Activated naive CD4-positive, alpha-beta T cell treated with anti-CD3 and anti-CD28 coated beads for 36 hours (primary cell): ENCODE measurements around the gene SAMD11. TPM values are rescaled to one million over a fixed set of nuclear protein-coding genes. Genes with fewer than 3 reads are reported as not detected.
A peak's percentile ranks its signal among the peaks of the same experiment; 100 is the strongest.
"Not testable (repeated sequence)": the region's sequence is repeated elsewhere in the genome, so short reads cannot be mapped to it uniquely, and the experiment has no call there.

ENCODE experiments used
- CTCF ChIA-PET: fragments of 350-600 bp; sonication (Branson Sonifier 250); formaldehyde crosslinking; loops from one replicate; lab custom pipeline; 2021; ENCODE audit warnings: antibody characterized with exemption; lab: Charles Lee
- DNase-seq: peaks from one replicate; pipeline ENCODE4 v3.0.0-alpha.2; 2020
- H3K27ac Mint-ChIP-seq: one replicate; pipeline ENCODE4 v1.8.0; 2021; ENCODE audit warnings: mild to moderate bottlenecking, mixed read lengths
- H3K27me3 Mint-ChIP-seq: one replicate; pipeline ENCODE4 v1.8.0; 2021; ENCODE audit warnings: low read depth, mixed read lengths
- H3K36me3 Mint-ChIP-seq: one replicate; pipeline ENCODE4 v1.8.0; 2021; ENCODE audit warnings: low read depth, mixed read lengths
- H3K4me1 Mint-ChIP-seq: one replicate; pipeline ENCODE4 v1.8.0; 2021; ENCODE audit warnings: low read depth, mixed read lengths
- H3K4me3 Mint-ChIP-seq: one replicate; pipeline ENCODE4 v1.8.0; 2021; ENCODE audit warnings: mild to moderate bottlenecking, moderate library complexity, mixed read lengths
- H3K9me3 Mint-ChIP-seq: one replicate; pipeline ENCODE4 v1.8.0; 2021; ENCODE audit warnings: mixed read lengths
- intact Hi-C: fragments of 100-400 bp; cut with micrococcal nuclease; formaldehyde crosslinking; loops from one replicate; pipeline ENCODE4 v1.15.1; 2023
- total RNA-seq, 2 experiments: library from RNA; stranded (reverse); gene quantifications; one replicate each; pipeline ENCODE4 v1.2.3, GENCODE V29; 2021

The SAMD11 gene
- total RNA-seq, 2 experiments from 2014 or later = not detected

DNA sequence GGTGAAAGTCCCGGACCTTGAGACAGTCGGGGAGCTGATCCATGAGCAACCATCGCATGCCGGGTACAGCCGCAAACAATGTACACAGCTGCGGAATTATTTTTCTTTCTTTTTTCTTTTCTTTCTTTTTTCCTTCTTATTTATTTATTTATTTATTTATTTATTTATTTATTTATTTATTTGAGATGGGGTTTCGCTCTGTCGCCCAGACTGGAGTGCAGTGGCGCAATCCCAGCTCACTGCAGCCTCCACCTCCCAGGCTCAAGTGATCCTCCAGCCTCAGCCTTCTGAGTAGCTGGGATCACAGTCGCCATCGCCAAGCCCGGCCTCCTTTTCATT, 60.7 kb downstream of the SAMD11 start:
- Mint-ChIP-seq H3K27me3 (peaks cover 20% of the 10 kb centered on the region), H3K9me3 (no peaks in the 10 kb centered on the region), H3K27ac (no peak overlapping the region)

GRCh38 chr1:985126-985525, 61.4 kb downstream of the SAMD11 start:
- Mint-ChIP-seq H3K4me1 (no peaks in the 10 kb centered on the region), H3K36me3 (no peaks in the 10 kb centered on the region), H3K9me3 (no peaks in the 10 kb centered on the region), H3K27ac (no peak overlapping the region), H3K27me3 (peaks cover 20% of the 10 kb centered on the region), H3K4me3 (no peak overlapping the region)
- DNase-seq = no peak
- intact Hi-C loops = no loop called here
- CTCF ChIA-PET = interaction anchor here (0.6 to 5.9 kb wide), 13 partner anchors 8 to 288 kb away, joined by 3 to 39 read pairs (median 8); partner anchors contain the start of gene UBE2J2

More for the DNA sequence above, 60.7 kb downstream of the SAMD11 start:
- Mint-ChIP-seq H3K36me3 (no peaks in the 10 kb centered on the region), H3K4me1 (no peaks in the 10 kb centered on the region), H3K4me3 (no peak overlapping the region)
- CTCF ChIA-PET = interaction anchor here (0.6 to 5.9 kb wide), 20 partner anchors 9 to 311 kb away, joined by 3 to 39 read pairs (median 4); partner anchors contain the start of genes PLEKHN1 and UBE2J2
- DNase-seq = no peak
- intact Hi-C loops = loop anchor here (1.0 to 5.0 kb wide), 2 partner anchors 79 to 308 kb away; no protein-coding TSS in a partner anchor

DNA sequence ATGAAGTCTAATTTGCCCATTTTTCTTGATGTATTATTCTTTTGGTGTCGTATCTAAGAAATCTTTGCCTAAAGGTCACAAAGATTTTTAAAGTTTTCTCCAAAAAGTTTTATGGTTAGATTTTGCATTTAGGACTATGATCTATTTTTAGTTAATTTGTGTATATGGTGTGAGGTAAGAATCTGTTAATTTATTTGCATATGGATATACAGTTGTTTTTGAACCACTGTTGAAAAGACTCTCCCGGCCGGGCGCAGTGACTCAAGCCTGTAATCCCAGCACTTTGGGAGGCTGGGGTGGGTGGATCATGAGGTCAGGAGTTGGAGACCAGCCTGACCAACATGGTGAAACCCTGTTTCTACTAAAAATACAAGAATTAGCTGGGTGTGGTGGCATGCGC, 64.3 kb downstream of the SAMD11 start:
- intact Hi-C loops, H3K36me3 Mint-ChIP-seq, CTCF ChIA-PET, H3K27ac Mint-ChIP-seq, H3K4me3 Mint-ChIP-seq, DNase-seq: not testable (repeated sequence)
- Mint-ChIP-seq H3K27me3 (peaks cover 20% of the 10 kb centered on the region), H3K9me3 (peaks cover 12% of the 10 kb centered on the region), H3K4me1 (peaks cover 20% of the 10 kb centered on the region)

GRCh38 chr1:991275-991674, 67.6 kb downstream of the SAMD11 start:
- not testable (repeated sequence) for H3K36me3 Mint-ChIP-seq, DNase-seq
- CTCF ChIA-PET = interaction anchor here (1.6 kb wide), 1 partner anchor 22 kb away, joined by 4 read pairs; the partner anchor contains the start of gene ISG15

GRCh38 chr1:991895-992294, 68.2 kb downstream of the SAMD11 start:
- Mint-ChIP-seq H3K9me3 (peaks cover 12% of the 10 kb centered on the region), H3K27me3 (peaks cover 19% of the 10 kb centered on the region), H3K27ac (peak overlapping the region; percentile 72), H3K4me3 (no peak overlapping the region), H3K36me3 (peaks cover 1% of the 10 kb centered on the region), H3K4me1 (peaks cover 24% of the 10 kb centered on the region)
- DNase-seq = no peak
- intact Hi-C loops = no loop called here
- CTCF ChIA-PET = interaction anchor here (0.6 to 1.7 kb wide), 6 partner anchors 9 to 196 kb away, joined by 3 to 6 read pairs (median 3); partner anchors contain the start of gene ISG15

More at GRCh38 chr1:991275-991674, 67.6 kb downstream of the SAMD11 start:
- intact Hi-C loops, H3K4me3 Mint-ChIP-seq, H3K27ac Mint-ChIP-seq: not testable (repeated sequence)
- Mint-ChIP-seq H3K4me1 (peaks cover 24% of the 10 kb centered on the region), H3K9me3 (peaks cover 12% of the 10 kb centered on the region), H3K27me3 (peaks cover 19% of the 10 kb centered on the region)

DNA sequence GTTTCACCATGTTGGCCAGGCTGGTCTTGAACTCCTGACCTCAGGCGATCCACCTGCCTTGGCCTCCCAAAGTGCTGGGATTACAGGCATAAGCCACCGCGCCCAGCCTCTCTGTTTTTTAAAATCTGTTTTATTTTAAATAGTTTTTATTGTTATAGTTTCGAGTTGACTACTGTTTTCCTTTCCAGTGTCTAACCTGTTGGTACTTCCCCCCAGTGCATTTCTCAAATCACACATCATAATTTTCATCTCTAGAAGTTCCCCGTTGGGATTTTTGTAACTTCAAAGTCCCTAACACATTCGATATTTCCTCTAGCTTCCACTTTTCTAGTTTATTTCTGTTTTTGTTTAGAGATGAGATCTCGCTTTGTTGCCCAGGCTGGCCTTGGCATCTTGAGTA, 68.6 kb downstream of the SAMD11 start:
- peaks cover 12% of the 10 kb centered on the region for H3K9me3 Mint-ChIP-seq
- peaks cover 24% of the 10 kb centered on the region for H3K4me1 Mint-ChIP-seq
- intact Hi-C loops = no loop called here
- CTCF ChIA-PET = interaction anchor here (0.6 to 1.7 kb wide), 7 partner anchors 9 to 284 kb away, joined by 3 to 6 read pairs (median 3); partner anchors contain the start of gene ISG15
- peaks cover 21% of the 10 kb centered on the region for H3K27me3 Mint-ChIP-seq
- no peak overlapping the region for H3K4me3 Mint-ChIP-seq
- peaks cover 1% of the 10 kb centered on the region for H3K36me3 Mint-ChIP-seq
- peak; percentile 47 for DNase-seq
- peak overlapping the region; percentile 85 for H3K27ac Mint-ChIP-seq

DNA sequence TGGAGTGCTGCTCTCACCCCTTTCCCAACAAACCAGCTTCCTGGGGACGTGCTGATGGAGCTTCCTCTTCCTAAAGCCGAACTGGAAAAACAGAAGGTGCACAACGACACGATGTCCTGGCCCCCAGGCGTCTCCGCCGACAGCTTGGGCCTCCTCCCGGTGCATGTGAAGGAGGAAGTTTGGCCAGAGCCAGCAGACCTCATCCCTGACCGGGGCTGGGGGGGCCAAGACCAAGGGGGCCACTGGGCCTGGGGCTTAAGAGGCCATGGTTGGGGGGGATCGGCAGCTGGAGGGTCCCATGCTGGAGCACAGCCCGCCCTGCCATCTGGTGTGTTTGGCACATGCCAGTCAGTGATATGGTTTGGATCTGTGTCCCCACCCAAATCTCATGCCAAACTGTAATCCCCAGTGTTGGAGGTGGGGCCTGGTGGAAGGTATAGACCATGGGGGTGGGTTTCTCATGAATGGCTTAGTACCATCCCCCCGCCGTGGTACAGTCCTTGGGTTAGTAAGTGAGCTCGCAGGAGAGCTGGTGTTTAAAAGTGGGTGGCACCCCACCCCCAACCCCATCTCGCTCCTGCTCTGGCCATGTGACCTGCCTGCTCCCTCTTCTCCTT, 69.8 kb downstream of the SAMD11 start:
- no peak for DNase-seq
- CTCF ChIA-PET = interaction anchor here (1.2 to 1.7 kb wide), 4 partner anchors 8 to 70 kb away, joined by 3 to 4 read pairs (median 3); no protein-coding TSS in a partner anchor
- Mint-ChIP-seq H3K4me1 (peaks cover 24% of the 10 kb centered on the region), H3K4me3 (no peak overlapping the region), H3K36me3 (peaks cover 1% of the 10 kb centered on the region), H3K9me3 (peaks cover 12% of the 10 kb centered on the region), H3K27me3 (peaks cover 24% of the 10 kb centered on the region), H3K27ac (no peak overlapping the region)
- intact Hi-C loops = no loop called here

Other genes with a start within 250 kb of the SAMD11 start
- gene OR4F16, start 237.3 kb upstream of the SAMD11 start, total RNA-seq = not detected
- 100 to 1,000 TPM; 113 to 119 TPM for gene NOC2L, start 35.3 kb downstream of the SAMD11 start, total RNA-seq
- gene KLHL17, start 36.7 kb downstream of the SAMD11 start, total RNA-seq = 10 to 100 TPM; 19.4 to 20.2 TPM
- gene PLEKHN1, start 42.6 kb downstream of the SAMD11 start, total RNA-seq = under 1 TPM; 0.52 to 0.69 TPM
- not detected for gene PERM1, start 58.2 kb downstream of the SAMD11 start, total RNA-seq
- gene HES4, start 76.2 kb downstream of the SAMD11 start, total RNA-seq = 1 to 10 TPM; 4.1 to 4.7 TPM
- gene ISG15, start 89.6 kb downstream of the SAMD11 start, total RNA-seq = 100 to 1,000 TPM; 143 to 147 TPM
- 10 to 100 TPM; 30.5 to 35.1 TPM for gene AGRN, start 96.2 kb downstream of the SAMD11 start, total RNA-seq
- gene RNF223, start 150.4 kb downstream of the SAMD11 start, total RNA-seq = not detected
- 10 to 100 TPM; 14.9 to 18.6 TPM for gene C1orf159, start 192.2 kb downstream of the SAMD11 start, total RNA-seq
- not detected for gene TTLL10, start 250.0 kb downstream of the SAMD11 start, total RNA-seq